GM12801 (cell line): ENCODE measurements around the gene RNF123.

Experiments
- CTCF ChIP-seq: IDR thresholded peaks from one replicate; pipeline ENCODE4 v1.5.1; 2011; ENCODE audit warnings: control low read depth; ENCODE audit not compliant: insufficient read length; ENCODE audit errors: extremely low read depth

RNF123 gene

GRCh38 chr3:49648354-49649019 is 40.9 kb upstream of the RNF123 start:
- no peak for TF ChIP-seq CTCF

GRCh38 chr3:49649576-49649975 is 39.8 kb upstream of the RNF123 start:
- no peak for TF ChIP-seq CTCF

GRCh38 chr3:49650177-49650576 is 39.2 kb upstream of the RNF123 start:
- TF ChIP-seq CTCF: no peak

GRCh38 chr3:49650637-49651036 is 38.7 kb upstream of the RNF123 start:
- TF ChIP-seq CTCF: no peak

GRCh38 chr3:49652218-49652902 is 37.0 kb upstream of the RNF123 start:
- no peak for TF ChIP-seq CTCF

GRCh38 chr3:49652903-49653415 is 36.4 kb upstream of the RNF123 start:
- TF ChIP-seq CTCF: no peak

GRCh38 chr3:49653621-49654020 is 35.7 kb upstream of the RNF123 start:
- no peak for TF ChIP-seq CTCF
